ENCODE results near the gene BCR. TPM values are rescaled to one million over a fixed set of nuclear protein-coding genes. Genes with fewer than 3 reads are reported as not detected.
A peak's percentile ranks its signal among the peaks of the same experiment; 100 is the strongest.

Gene BCR
- total and polyA plus RNA-seq, 12 donors: 10.9 to 33.4 (median 25.8) TPM

- Histone ChIP-seq H3K27me3 (no peaks in the 10 kb centered on the region), H3K4me1 (peaks cover 22 to 80% (median 66%) of the 10 kb centered on the region in 9 donors), H3K27ac (peak overlapping the region in 7 of 10 donors; percentile 17 to 65 (median 37)), H3K4me3 (no peak overlapping the region), H3K9me3 (no peaks in the 10 kb centered on the region), H3K36me3 (peaks cover 0 to 11% (median 0%) of the 10 kb centered on the region in 9 donors)
- 57 to 58% methylated on average over 11 of the region's 11 CpGs for WGBS, 2 donors
- TF ChIP-seq, protein P1, sequence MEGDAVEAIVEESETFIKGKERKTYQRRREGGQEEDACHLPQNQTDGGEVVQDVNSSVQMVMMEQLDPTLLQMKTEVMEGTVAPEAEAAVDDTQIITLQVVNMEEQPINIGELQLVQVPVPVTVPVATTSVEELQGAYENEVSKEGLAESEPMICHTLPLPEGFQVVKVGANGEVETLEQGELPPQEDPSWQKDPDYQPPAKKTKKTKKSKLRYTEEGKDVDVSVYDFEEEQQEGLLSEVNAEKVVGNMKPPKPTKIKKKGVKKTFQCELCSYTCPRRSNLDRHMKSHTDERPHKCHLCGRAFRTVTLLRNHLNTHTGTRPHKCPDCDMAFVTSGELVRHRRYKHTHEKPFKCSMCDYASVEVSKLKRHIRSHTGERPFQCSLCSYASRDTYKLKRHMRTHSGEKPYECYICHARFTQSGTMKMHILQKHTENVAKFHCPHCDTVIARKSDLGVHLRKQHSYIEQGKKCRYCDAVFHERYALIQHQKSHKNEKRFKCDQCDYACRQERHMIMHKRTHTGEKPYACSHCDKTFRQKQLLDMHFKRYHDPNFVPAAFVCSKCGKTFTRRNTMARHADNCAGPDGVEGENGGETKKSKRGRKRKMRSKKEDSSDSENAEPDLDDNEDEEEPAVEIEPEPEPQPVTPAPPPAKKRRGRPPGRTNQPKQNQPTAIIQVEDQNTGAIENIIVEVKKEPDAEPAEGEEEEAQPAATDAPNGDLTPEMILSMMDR (IDR thresholded peaks at IDR 0.05): no peak
- DNase-seq (no peak), ATAC-seq (peak in 3 of 8 donors; percentile 4 to 23 (median 5))
- intact Hi-C loops (cut with DNase I): no loop called here
These were observed 33.4 kb downstream of the BCR start for GRCh38 chr22:23213581-23214334.

- no peak for ATAC-seq
- WGBS, 2 donors: 73 to 77% methylated on average over 9 of the region's 9 CpGs
- Histone ChIP-seq H3K4me1 (peaks cover 29 to 86% (median 72%) of the 10 kb centered on the region in 9 donors), H3K27me3 (no peaks in the 10 kb centered on the region), H3K9me3 (no peaks in the 10 kb centered on the region), H3K27ac (peak overlapping the region in 7 of 10 donors; percentile 17 to 65 (median 37)), H3K36me3 (peaks cover 0 to 10% (median 0%) of the 10 kb centered on the region in 9 donors), H3K4me3 (no peak overlapping the region)
- intact Hi-C loops (cut with DNase I): no loop called here
- DNase-seq: no peak
- TF ChIP-seq, protein P1 (IDR thresholded peaks at IDR 0.05): no peak
These were observed 34.1 kb downstream of the BCR start for GRCh38 chr22:23214398-23214797.

- DNase-seq (no peak), ATAC-seq (peak in 4 of 8 donors; percentile 3 to 41 (median 28))
- 35 to 46% methylated on average over 12 of the region's 12 CpGs for WGBS, 2 donors
- H3K4me1 ChIP-seq: peaks cover 39 to 94% (median 83%) of the 10 kb centered on the region in 9 donors
- no peaks in the 10 kb centered on the region for H3K9me3 ChIP-seq
- H3K27me3 ChIP-seq: no peaks in the 10 kb centered on the region
- no peak overlapping the region for H3K4me3 ChIP-seq
- TF ChIP-seq, protein P1 (IDR thresholded peaks at IDR 0.05): no peak
- intact Hi-C loops (cut with DNase I): loop anchor here in 2 of 10 donors (5.0 kb wide), 1 partner anchor 33 kb away; the partner anchor contains the start of gene BCR (in 2 of the 2)
- peaks cover 0 to 5% (median 0%) of the 10 kb centered on the region in 9 donors for H3K36me3 ChIP-seq
- peak overlapping the region in 9 of 10 donors; percentile 20 to 77 (median 45) for H3K27ac ChIP-seq
These were observed 35.3 kb downstream of the BCR start for GRCh38 chr22:23215294-23216241.
